IPS DF 6.9 (cell line): ENCODE results near the gene DCAF15.
"Not testable (repeated sequence)": the region's sequence is repeated elsewhere in the genome, so short reads cannot be mapped to it uniquely, and the experiment has no call there.

Experiments used
- DNase-seq: peaks from one replicate; pipeline ENCODE4 v3.0.0-alpha.2; 2013; ENCODE audit warnings: low read depth, low spot score
- H3K27ac ChIP-seq: one replicate; pipeline ENCODE4 v1.5.1; 2013; ENCODE audit warnings: low read length, control low read depth
- H3K27me3 ChIP-seq: 2 replicates; pipeline ENCODE4 v1.6.1; 2013; ENCODE audit warnings: mild to moderate bottlenecking, low read length; ENCODE audit not compliant: control insufficient read depth, insufficient read depth
- H3K36me3 ChIP-seq: 2 replicates; pipeline ENCODE4 v1.6.1; 2013; ENCODE audit warnings: low read length; ENCODE audit not compliant: control insufficient read depth, insufficient read depth
- H3K4me1 ChIP-seq: 2 replicates; pipeline ENCODE4 v1.6.1; 2013; ENCODE audit warnings: low read length; ENCODE audit not compliant: control insufficient read depth, insufficient read depth
- H3K4me3 ChIP-seq: 2 replicates; pipeline ENCODE4 v1.5.1; 2013; ENCODE audit warnings: mild to moderate bottlenecking, low read length
- H3K9me3 ChIP-seq: 2 replicates; pipeline ENCODE4 v1.6.1; 2013; ENCODE audit warnings: low read length, inconsistent platforms; ENCODE audit not compliant: control insufficient read depth, insufficient read depth
- WGBS: extraction: QIAGEN DNeasy Blood & Tissue Kit; methylation state at CpG from one replicate; pipeline ENCODE4 v1.1.7; 2013; ENCODE audit warnings: mixed read lengths, missing lambda C conversion rate; ENCODE audit not compliant: insufficient read length, insufficient coverage; 5-methylcytosine and 5-hydroxymethylcytosine counted together

DCAF15 gene

GRCh38 chr19:13917888-13918406 is 34.4 kb upstream of the DCAF15 start:
- no peaks in the 10 kb centered on the region for H3K27me3 ChIP-seq
- no peaks in the 10 kb centered on the region; the same call in 1 of the 2 replicates for H3K9me3 ChIP-seq
- H3K4me3 ChIP-seq = no peak overlapping the region
- no peak overlapping the region for H3K27ac ChIP-seq
- DNase-seq = no peak
- H3K4me1 ChIP-seq = no peaks in the 10 kb centered on the region; the same call in 1 of the 2 replicates
- no CpG with 5 or more reads among the region's 14 CpGs for WGBS
- H3K36me3 ChIP-seq = peaks cover 18% of the 10 kb centered on the region

GRCh38 chr19:13918726-13919411 is 33.4 kb upstream of the DCAF15 start:
- H3K27ac ChIP-seq = no peak overlapping the region
- no peak for DNase-seq
- no peaks in the 10 kb centered on the region; the same call in 1 of the 2 replicates for H3K9me3 ChIP-seq
- H3K27me3 ChIP-seq = no peaks in the 10 kb centered on the region
- H3K4me1 ChIP-seq = no peaks in the 10 kb centered on the region; the same call in 1 of the 2 replicates
- WGBS = no CpG with 5 or more reads among the region's 34 CpGs
- H3K36me3 ChIP-seq = peaks cover 16% of the 10 kb centered on the region
- H3K4me3 ChIP-seq = no peak overlapping the region

GRCh38 chr19:13920524-13920923 is 31.8 kb upstream of the DCAF15 start:
- H3K4me3 ChIP-seq = no peak overlapping the region
- H3K4me1 ChIP-seq = no peaks in the 10 kb centered on the region; the same call in 1 of the 2 replicates
- H3K27ac ChIP-seq = no peak overlapping the region
- DNase-seq = no peak
- H3K27me3 ChIP-seq = no peaks in the 10 kb centered on the region
- H3K36me3 ChIP-seq = peaks cover 16% of the 10 kb centered on the region
- no CpG with 5 or more reads among the region's 11 CpGs for WGBS
- no peaks in the 10 kb centered on the region; the same call in 1 of the 2 replicates for H3K9me3 ChIP-seq

GRCh38 chr19:13920940-13921747 is 31.2 kb upstream of the DCAF15 start:
- no CpG with 5 or more reads among the region's 2 CpGs for WGBS
- H3K36me3 ChIP-seq = peaks cover 16% of the 10 kb centered on the region
- H3K9me3 ChIP-seq = no peaks in the 10 kb centered on the region; the same call in 1 of the 2 replicates
- no peak overlapping the region for H3K4me3 ChIP-seq
- H3K27me3 ChIP-seq = no peaks in the 10 kb centered on the region
- H3K4me1 ChIP-seq = no peaks in the 10 kb centered on the region; the same call in 1 of the 2 replicates
- no peak overlapping the region for H3K27ac ChIP-seq
- no peak for DNase-seq

GRCh38 chr19:13922118-13922517 is 30.2 kb upstream of the DCAF15 start:
- H3K4me3 ChIP-seq, H3K27me3 ChIP-seq, H3K9me3 ChIP-seq, DNase-seq, H3K4me1 ChIP-seq, H3K27ac ChIP-seq: not testable (repeated sequence)
- peaks cover 20% of the 10 kb centered on the region for H3K36me3 ChIP-seq
- WGBS = no CpG with 5 or more reads among the region's 6 CpGs

GRCh38 chr19:13923194-13923987 is 28.9 kb upstream of the DCAF15 start:
- no peaks in the 10 kb centered on the region; the same call in 1 of the 2 replicates for H3K9me3 ChIP-seq
- H3K36me3 ChIP-seq = peaks cover 26% of the 10 kb centered on the region
- no peaks in the 10 kb centered on the region for H3K27me3 ChIP-seq
- no peak for DNase-seq
- H3K4me3 ChIP-seq = no peak overlapping the region
- no peak overlapping the region for H3K27ac ChIP-seq
- WGBS = no CpG with 5 or more reads among the region's 28 CpGs
- no peaks in the 10 kb centered on the region for H3K4me1 ChIP-seq

- WGBS = no CpG with 5 or more reads among the region's 4 CpGs
- Histone ChIP-seq H3K4me3 (no peak overlapping the region), H3K9me3 (no peaks in the 10 kb centered on the region), H3K27ac (no peak overlapping the region), H3K27me3 (no peaks in the 10 kb centered on the region), H3K36me3 (peaks cover 22% of the 10 kb centered on the region), H3K4me1 (no peaks in the 10 kb centered on the region)
- DNase-seq = no peak
Measured at GRCh38 chr19:13926010-13926409, 26.3 kb upstream of the DCAF15 start.

- Histone ChIP-seq H3K27ac (no peak overlapping the region), H3K27me3 (no peaks in the 10 kb centered on the region), H3K9me3 (no peaks in the 10 kb centered on the region), H3K4me3 (no peak overlapping the region), H3K4me1 (no peaks in the 10 kb centered on the region), H3K36me3 (peaks cover 20% of the 10 kb centered on the region)
- DNase-seq = no peak
- no CpG with 5 or more reads among the region's 8 CpGs for WGBS
Measured at GRCh38 chr19:13926715-13927114, 25.6 kb upstream of the DCAF15 start.

- Histone ChIP-seq H3K4me3 (no peak overlapping the region), H3K27ac (no peak overlapping the region), H3K9me3 (no peaks in the 10 kb centered on the region), H3K36me3 (peaks cover 15% of the 10 kb centered on the region), H3K27me3 (no peaks in the 10 kb centered on the region), H3K4me1 (no peaks in the 10 kb centered on the region; the same call in 1 of the 2 replicates)
- no peak for DNase-seq
- no CpG with 5 or more reads among the region's 12 CpGs for WGBS
Measured at GRCh38 chr19:13929340-13929739, 23.0 kb upstream of the DCAF15 start.

GRCh38 chr19:13929956-13930355 is 22.4 kb upstream of the DCAF15 start:
- DNase-seq = no peak
- H3K4me3 ChIP-seq = no peak overlapping the region
- H3K36me3 ChIP-seq = peaks cover 15% of the 10 kb centered on the region
- no peaks in the 10 kb centered on the region for H3K27me3 ChIP-seq
- H3K27ac ChIP-seq = no peak overlapping the region
- no peaks in the 10 kb centered on the region; the same call in 1 of the 2 replicates for H3K4me1 ChIP-seq
- no CpG with 5 or more reads among the region's 17 CpGs for WGBS
- no peaks in the 10 kb centered on the region for H3K9me3 ChIP-seq
